Measurements from ENCODE around the gene FLNB.

Gene FLNB

GRCh38 chr3:58135712-58136543 lies 127.7 kb downstream of the FLNB start:
- no peak for DNase-seq (ENCODE audit: low read depth)

DNA sequence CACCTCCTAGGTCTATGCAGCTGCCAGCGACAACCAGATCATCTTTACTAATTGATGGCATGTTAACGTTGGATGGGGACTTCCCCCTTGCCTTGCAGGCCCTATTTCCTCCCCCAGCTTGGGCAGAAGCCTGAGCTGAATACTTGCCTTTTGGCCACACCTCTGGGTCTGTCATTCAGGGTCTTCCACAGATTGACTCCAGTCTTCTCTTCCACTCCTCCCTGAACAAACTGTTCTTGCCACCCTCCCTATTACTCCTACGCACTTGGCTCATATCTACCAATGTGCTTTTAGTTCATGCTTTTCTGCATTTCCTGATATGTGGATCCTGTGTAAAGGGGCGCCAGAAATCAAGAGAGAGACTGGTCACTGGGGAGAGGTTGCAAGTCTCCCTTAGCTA lies 129.1 kb downstream of the FLNB start:
- DNase-seq (ENCODE audit: low read depth), result no peak

DNA sequence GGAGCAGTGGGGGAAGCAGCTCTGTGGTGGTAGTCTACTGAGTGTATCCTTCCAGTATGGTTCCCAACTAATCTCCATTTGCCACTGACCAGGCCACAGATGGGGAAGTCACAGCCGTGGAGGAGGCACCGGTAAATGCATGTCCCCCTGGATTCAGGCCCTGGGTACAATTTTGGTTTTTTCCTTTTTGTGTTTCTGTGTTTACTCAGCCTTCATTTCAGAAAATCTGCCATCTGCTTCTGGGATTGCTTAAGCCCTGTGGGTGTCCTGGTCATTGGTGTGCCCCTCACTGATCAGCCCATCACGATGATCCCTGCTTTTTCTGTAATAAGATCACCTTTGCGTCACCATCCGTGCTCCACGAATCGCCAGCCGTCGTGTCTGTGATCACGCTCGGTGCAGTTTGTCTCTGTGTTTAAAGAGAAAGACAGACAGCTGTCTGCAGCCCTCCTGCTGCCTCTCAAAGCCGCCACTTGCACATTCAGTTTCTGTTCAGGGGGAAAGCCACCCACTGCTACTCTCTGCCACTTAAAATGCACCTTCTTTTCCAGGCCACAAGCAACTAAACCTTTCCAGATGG lies 133.6 kb downstream of the FLNB start:
- no peak for DNase-seq (ENCODE audit: low read depth)

DNA sequence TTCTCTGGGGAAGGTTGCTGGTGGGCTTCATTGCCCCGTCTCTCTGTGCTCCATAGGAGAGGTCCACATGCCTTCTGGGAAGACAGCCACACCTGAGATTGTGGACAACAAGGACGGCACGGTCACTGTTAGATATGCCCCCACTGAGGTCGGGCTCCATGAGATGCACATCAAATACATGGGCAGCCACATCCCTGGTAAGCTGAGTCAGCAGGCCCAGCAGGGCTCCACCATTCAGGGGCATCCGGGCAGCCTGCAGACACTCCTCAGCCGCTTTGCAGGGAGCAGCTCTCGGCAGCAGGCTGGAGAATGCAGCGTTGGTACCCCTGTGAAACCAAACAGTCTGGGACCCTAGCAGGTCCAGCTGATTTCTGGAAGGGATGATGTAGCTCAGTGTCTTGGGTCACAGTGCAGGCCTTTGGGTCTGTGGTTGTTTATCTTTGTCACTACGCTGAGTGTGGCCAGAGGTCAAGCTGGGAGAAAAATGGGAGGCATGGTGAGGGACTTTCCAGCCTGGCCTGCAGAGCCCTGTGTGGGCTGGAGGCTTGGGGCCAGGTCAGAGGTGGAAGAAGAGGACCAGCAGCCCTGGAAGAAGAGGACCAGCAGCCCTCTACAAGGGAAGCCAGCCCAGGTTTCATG lies 135.3 kb downstream of the FLNB start:
- DNase-seq (ENCODE audit: low read depth), result no peak

- DNase-seq (ENCODE audit: low read depth), result no peak
Measured at GRCh38 chr3:58144478-58145325, 136.5 kb downstream of the FLNB start.

GRCh38 chr3:58148049-58148448 lies 139.8 kb downstream of the FLNB start:
- DNase-seq (ENCODE audit: low read depth), result no peak

- DNase-seq (ENCODE audit: low read depth), result no peak
Measured at GRCh38 chr3:58150130-58150809, 142.0 kb downstream of the FLNB start.

GRCh38 chr3:58150810-58151199 lies 142.6 kb downstream of the FLNB start:
- DNase-seq (ENCODE audit: low read depth), result no peak

DNA sequence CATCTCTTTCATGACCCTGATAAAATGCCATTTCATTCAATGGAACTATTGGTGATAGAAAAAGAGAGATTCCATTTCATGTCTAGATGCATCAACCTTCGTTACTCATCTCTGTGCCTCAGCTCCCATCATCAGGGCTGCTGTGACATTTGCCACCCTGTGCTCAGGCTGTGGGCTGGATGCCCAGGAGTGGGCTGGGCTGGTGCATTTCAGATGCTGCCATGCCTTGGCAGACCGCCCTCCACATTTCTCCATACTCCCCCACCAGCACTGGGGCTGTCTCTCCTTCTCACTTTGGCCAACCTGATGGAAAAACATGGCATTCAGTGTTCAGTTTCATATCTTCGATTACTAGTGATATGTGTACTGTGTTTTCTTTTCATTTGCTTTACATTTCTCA lies 143.4 kb downstream of the FLNB start:
- no peak for DNase-seq (ENCODE audit: low read depth)

DNA sequence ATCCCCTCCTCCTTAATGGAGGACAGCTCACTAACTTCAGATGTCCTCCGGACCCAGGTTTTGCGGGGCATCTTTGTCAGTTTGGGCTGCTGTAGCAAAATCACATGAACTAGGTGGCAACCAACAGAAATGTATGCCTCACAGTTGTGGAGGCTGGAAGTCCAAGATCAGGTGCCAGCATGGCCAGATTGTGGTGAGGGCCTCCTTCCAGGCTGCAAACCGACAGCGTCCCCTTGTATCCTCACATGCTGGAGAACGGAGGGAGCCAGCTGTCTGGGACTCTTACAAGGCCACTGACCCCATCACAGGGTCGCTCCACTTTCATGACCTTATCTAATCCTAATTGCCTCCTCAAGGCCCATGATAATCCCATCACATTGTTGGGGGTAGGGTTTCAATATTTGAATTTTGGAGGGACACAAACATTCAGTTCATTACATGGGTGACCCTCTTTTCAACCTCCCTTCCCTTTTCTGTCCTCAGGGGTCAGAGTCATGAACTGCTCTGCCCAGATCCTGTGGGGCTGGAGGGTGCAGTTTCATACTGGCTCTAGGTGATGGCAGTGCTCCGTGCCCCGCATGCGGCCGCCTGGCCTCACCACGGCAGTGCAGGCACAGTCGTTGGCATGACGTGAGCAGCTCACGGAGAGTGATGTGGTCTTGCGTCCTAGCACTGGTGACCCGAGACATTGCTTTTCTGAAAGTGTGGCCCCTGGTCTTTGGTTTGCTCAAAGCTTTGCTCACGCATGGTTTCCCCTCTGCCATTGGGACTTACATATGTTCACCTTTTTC lies 144.2 kb downstream of the FLNB start:
- DNase-seq (ENCODE audit: low read depth), result no peak

- DNase-seq (ENCODE audit: low read depth), result no peak
Measured at GRCh38 chr3:58153371-58153770, 145.1 kb downstream of the FLNB start.

DNA sequence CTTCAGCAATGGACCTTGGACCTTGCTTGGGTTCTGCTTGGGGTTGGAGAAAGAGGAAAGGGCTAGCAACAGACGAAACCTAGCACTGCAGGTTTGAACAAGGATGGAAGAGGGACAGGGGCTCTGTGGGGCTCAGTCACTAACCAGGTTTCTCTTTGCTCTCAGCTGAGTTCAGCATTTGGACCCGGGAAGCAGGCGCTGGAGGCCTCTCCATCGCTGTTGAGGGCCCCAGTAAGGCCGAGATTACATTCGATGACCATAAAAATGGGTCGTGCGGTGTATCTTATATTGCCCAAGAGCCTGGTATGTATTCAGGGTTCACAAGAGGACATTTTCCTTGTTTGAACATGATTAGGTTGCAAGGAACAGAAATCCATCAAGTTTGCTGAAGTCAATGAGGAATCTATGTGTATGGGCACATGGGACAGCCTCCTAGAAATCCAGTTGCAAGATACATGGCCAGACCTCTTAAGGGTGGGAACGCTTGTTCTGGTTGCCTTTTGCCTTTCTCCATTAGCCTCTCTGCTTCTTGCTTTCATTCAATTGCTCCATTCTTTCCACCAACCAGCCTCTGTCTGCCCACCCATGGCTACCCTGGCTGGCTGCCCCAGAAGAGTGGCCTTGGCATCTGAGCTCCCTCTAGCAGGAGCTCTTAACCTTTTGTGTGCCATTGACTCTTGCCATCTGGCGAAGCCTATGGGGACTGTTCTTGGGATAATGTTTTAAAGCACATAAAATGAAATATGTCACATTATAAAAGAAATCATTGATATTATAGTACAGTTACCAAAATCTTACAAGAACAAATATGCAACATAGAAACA lies 146.6 kb downstream of the FLNB start:
- DNase-seq (ENCODE audit: low read depth), result no peak

GRCh38 chr3:58155838-58156237 lies 147.6 kb downstream of the FLNB start:
- DNase-seq (ENCODE audit: low read depth), result no peak

DNA sequence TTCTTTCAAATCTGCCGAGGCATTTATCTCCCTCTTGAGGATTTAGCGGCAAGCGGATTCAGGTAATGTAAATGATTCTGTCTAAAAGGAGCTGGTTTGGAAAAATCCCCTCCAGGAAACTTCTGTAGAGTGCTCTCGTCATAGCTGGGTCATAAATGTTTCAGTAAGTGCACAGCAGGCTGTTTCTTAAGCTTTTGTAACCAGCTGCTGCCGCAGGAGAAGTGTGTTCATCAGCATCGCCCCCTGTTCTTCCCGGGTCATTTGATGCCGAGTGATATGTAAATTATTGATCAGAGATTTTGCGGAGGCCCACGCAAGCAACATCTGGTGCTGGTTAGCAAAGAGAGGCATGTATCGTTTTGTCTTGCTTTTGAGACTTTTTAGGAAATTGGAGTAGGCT lies 149.5 kb downstream of the FLNB start:
- DNase-seq (ENCODE audit: low read depth), result no peak

DNA sequence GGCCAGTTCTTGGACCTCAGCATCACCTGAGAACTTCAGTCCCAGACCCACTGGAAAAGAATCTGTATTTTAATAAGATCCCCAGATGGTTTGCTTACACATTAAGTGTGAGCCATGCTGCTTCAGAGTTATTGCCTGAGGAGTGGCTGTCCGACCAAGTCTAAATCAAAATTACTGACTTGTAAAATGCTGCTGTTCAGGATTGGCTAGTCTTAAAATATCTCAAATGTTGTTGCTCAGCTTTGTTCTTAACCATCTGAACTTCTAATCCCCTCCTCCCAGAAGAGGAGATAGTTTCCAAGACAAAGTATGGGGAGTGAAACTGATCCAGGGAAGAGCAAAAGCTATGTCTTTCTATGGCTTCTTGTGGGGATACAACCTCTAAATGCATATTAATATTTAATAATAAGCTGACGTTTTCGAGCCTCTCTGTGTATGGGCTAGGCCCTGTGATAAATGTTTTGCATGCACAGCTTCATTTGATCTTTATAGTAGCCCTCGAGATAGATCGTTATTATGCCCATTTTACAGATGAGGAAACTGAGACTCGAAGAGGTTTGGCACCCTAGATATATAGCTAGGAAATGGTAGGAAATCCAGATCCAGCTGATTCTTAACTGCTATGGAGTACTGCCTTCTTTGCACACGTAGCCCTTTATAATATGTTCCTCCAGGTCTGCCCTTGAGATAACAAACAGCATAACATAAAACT lies 150.4 kb downstream of the FLNB start:
- DNase-seq (ENCODE audit: low read depth), result no peak

DNA sequence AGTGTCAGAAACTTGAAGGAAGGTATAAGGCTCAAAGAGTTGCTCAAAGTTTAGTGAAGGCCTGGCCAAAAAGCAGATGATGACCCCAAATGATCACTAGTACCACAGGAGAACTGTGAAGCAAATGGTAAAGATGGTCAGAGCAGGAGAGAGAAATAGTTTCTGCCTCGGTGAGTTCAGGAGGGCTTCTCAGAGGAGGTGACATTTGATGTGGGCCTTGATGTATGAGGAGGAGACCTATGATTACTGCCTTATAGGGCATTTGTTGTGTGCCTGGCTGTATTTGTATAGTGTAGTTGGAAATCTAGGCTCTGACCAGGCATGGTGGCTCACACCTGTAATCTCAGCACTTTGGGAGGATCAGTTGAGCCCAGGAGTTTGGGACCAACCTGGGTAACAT lies 152.2 kb downstream of the FLNB start:
- no peak for DNase-seq (ENCODE audit: low read depth)

DNA sequence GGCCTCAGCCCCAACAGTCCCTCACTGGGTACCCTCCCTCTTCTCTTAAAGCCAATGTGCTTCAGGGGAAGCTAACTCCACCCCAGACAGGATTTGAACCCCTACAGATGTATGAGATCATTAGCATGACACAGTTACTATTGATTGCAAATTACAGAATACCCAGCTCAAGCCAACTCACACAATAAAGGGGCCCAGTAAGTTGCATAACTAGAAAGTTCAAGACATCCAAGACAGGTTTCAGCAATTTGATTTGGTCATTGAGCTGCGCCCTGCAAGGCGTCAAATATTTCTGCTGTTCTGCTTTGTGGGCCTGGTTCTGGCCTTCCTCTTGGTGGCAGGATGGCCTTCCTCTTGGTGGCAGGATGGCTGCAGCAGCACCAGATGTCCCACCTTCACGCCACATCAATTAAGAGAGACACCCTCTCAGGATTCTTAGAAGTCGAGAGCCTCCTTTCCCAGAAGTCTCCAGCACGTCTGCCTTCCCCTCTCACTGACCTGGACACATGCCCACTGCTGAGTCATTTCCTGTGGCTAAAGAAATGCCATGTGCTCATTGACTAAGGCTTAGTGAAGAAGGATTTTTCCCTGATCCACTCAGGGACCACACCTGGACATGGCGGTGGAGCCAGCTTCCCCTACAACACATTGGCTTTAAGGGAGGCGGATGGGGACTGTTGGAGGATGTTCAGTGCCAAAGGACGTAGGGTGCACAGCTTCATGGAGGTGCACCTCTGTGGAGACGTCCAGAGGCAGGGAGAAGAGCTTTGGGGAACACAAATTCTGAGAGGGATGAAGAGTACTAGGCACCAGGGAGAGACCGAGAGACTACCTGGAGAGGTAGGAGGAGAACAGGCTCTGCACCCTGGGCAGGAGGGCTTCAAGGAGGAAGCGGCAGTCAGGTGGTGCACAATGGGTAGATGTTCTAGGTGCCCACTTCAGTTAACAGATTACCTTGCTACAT lies 153.5 kb downstream of the FLNB start:
- DNase-seq (ENCODE audit: low read depth), result no peak

DNA sequence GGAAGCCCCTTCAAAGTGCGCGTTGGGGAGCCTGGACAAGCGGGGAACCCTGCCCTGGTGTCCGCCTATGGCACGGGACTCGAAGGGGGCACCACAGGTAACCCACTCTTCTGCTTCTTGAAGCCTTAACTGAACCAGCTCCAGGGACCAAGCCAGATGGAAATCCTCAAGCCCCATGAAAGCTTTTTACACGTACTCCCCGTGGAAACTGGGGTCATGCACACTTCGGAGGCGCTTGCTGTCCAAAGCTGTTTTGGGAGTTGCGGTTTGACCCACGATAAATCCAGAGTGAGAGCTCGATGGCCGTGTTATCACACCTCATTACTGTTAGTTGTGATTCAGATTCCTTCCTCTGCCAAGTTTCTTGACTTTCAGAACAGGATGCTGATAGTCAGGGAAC lies 155.0 kb downstream of the FLNB start:
- no peak for DNase-seq (ENCODE audit: low read depth)
